OCI-LY1 (cell line): ENCODE data around the gene LRCH4.

Source experiments
- H2AFZ ChIP-seq: fragments of 200-600 bp; sonication (generic), shearing (Covaris generic); 2 replicates; pipeline ENCODE4 v1.6.0; 2014; ENCODE audit warnings: antibody characterized with exemption, mild to moderate bottlenecking, low read length
- H3F3A ChIP-seq: fragments of 200-600 bp; sonication (generic), shearing (Covaris generic); 2 replicates; pipeline ENCODE4 v1.6.0; 2014; ENCODE audit warnings: mild to moderate bottlenecking, antibody characterized with exemption, low read length, moderate library complexity; ENCODE audit not compliant: insufficient read depth
- H3K27ac ChIP-seq: fragments of 200-600 bp; sonication (generic); 2 replicates; pipeline ENCODE4 v1.5.1; 2014; ENCODE audit warnings: low read length, mixed run types, mild to moderate bottlenecking, low read depth; ENCODE audit not compliant: poor library complexity, severe bottlenecking
- H3K27me3 ChIP-seq: fragments of 200-600 bp; sonication (generic); 2 replicates; pipeline ENCODE4 v1.6.0; 2014; ENCODE audit warnings: antibody characterized with exemption, mild to moderate bottlenecking, low read length, moderate library complexity; ENCODE audit not compliant: insufficient read depth
- H3K36me3 ChIP-seq: fragments of 200-600 bp; sonication (generic); 2 replicates; pipeline ENCODE4 v1.6.1; 2014; ENCODE audit warnings: mild to moderate bottlenecking, antibody characterized with exemption, low read length, moderate library complexity, mixed read lengths; ENCODE audit not compliant: insufficient read depth
- H3K4me1 ChIP-seq: fragments of 200-600 bp; sonication (generic); 2 replicates; pipeline ENCODE4 v1.5.1; 2014; ENCODE audit warnings: mild to moderate bottlenecking, low read length, moderate library complexity; ENCODE audit not compliant: insufficient read depth, severe bottlenecking
- H3K4me2 ChIP-seq: fragments of 200-600 bp; sonication (generic), shearing (Covaris generic); 2 replicates; pipeline ENCODE4 v1.6.1; 2014; ENCODE audit warnings: low read length
- H3K4me3 ChIP-seq: fragments of 200-600 bp; sonication (generic); 2 replicates; pipeline ENCODE4 v1.5.1; 2014; ENCODE audit warnings: low read length, low read depth, mild to moderate bottlenecking, mixed read lengths; ENCODE audit not compliant: poor library complexity, severe bottlenecking
- H3K79me2 ChIP-seq: fragments of 200-600 bp; shearing (Covaris generic); 2 replicates; pipeline ENCODE4 v1.6.1; 2016; ENCODE audit warnings: mixed run types, low read length, mixed read lengths; ENCODE audit not compliant: insufficient read depth
- H3K9ac ChIP-seq: fragments of 200-600 bp; sonication (generic), shearing (Covaris generic); 2 replicates; pipeline ENCODE4 v1.6.1; 2014; ENCODE audit warnings: mild to moderate bottlenecking, low read length, mixed read lengths
- H3K9me2 ChIP-seq: fragments of 200-600 bp; sonication (generic), shearing (Covaris generic); 2 replicates; pipeline ENCODE4 v1.6.1; 2014; ENCODE audit warnings: low read depth, mild to moderate bottlenecking, low read length, mixed read lengths
- H3K9me3 ChIP-seq: fragments of 200-600 bp; shearing (Covaris generic); 2 replicates; pipeline ENCODE4 v1.6.1; 2014; ENCODE audit warnings: low read length, mixed read lengths
- H4K20me1 ChIP-seq: fragments of 200-600 bp; sonication (generic), shearing (Covaris generic); 2 replicates; pipeline ENCODE4 v1.6.0; 2016; ENCODE audit warnings: mild to moderate bottlenecking, low read length; ENCODE audit not compliant: insufficient read depth
- EZH2 ChIP-seq: fragments of 200-600 bp; sonication (generic), shearing (Covaris generic); IDR thresholded peaks from 2 replicates; pipeline ENCODE4 v1.8.0; 2017; ENCODE audit warnings: borderline replicate concordance, mixed run types, mild to moderate bottlenecking, antibody characterized with exemption, low read length, moderate library complexity, mixed read lengths
- TF ChIP-seq, protein P1 (sequence below): fragments of 200-600 bp; sonication (generic), shearing (Covaris generic); IDR thresholded peaks from 2 replicates; pipeline ENCODE4 v1.5.1; 2017; ENCODE audit warnings: mild to moderate bottlenecking, antibody characterized with exemption, low read length, moderate library complexity, mixed read lengths

The LRCH4 gene

DNA sequence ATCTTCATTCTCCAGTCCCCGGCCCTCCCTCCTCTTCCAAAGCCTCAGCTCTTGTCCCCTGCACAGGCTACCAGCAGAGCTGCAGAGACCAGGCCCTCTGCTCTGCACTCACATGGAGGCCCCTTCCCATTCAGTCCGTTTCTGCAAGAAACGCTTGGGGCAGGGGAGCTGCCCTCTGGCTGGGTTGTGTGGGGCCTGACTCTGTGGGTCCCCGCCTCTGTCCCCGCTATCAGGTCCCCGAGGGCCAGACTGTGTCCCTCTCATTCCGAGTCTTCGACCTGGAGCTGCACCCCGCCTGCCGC is 17.7 kb upstream of the LRCH4 start:
- Histone ChIP-seq H3K36me3 (no peaks in the 10 kb centered on the region), H3K9me2 (no peaks in the 10 kb centered on the region), H3K4me2 (peak overlapping the region; percentile 72), H3K4me3 (peak overlapping the region; percentile 60), H2AFZ (peak overlapping the region; percentile 65; the same call in 1 of the 2 replicates), H3K27ac (no peak overlapping the region), H3K9me3 (no peaks in the 10 kb centered on the region), H3F3A (no peaks in the 10 kb centered on the region), H3K27me3 (no peaks in the 10 kb centered on the region; the same call in 1 of the 2 replicates), H3K4me1 (peaks cover 16% of the 10 kb centered on the region), H3K9ac (peak overlapping the region; percentile 56; the same call in 1 of the 2 replicates), H4K20me1 (no peaks in the 10 kb centered on the region), H3K79me2 (no peaks in the 10 kb centered on the region)
- no peak for TF ChIP-seq EZH2
- TF ChIP-seq, protein P1, sequence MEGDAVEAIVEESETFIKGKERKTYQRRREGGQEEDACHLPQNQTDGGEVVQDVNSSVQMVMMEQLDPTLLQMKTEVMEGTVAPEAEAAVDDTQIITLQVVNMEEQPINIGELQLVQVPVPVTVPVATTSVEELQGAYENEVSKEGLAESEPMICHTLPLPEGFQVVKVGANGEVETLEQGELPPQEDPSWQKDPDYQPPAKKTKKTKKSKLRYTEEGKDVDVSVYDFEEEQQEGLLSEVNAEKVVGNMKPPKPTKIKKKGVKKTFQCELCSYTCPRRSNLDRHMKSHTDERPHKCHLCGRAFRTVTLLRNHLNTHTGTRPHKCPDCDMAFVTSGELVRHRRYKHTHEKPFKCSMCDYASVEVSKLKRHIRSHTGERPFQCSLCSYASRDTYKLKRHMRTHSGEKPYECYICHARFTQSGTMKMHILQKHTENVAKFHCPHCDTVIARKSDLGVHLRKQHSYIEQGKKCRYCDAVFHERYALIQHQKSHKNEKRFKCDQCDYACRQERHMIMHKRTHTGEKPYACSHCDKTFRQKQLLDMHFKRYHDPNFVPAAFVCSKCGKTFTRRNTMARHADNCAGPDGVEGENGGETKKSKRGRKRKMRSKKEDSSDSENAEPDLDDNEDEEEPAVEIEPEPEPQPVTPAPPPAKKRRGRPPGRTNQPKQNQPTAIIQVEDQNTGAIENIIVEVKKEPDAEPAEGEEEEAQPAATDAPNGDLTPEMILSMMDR = no peak

DNA sequence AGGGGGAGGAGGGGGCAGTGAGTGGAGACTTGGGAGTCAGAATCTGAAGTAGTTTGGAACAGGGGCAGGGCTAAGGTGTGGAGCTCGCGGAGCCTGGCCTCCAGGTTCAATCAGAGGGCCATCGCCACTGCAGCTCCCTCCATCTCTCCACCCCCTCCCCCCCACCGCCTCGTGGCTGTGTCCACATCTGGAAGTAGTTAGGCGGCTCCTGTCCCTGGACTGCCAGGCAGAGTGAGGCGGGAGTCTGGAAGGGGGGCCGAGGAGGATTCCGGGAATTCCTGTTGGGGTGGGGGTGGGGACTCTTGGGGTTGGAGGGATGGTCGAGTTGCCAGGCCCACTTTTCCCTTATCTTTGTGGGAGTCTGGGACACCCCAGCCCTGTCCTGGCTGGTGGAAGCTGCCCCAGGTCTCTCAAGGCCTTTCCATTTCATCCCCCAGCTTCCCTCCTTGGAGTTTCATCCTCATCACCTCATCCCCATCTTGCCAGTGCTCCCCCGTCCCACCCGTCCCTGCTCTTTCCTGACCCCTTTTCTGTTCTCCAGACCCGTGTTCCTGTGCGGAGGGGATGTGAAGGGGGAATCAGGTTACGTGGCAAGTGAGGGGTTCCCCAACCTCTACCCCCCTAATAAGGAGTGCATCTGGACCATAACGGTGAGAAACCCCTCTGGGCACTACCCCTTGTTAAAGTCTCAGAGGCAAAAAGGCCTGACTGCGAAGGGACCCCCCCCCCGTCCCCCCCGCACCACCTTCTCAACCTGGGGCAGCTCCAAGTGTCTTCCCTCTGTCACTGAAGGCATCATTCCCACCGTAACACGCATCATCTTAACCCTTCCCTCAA is 17.2 kb upstream of the LRCH4 start:
- Histone ChIP-seq H3K9me3 (no peaks in the 10 kb centered on the region), H3K36me3 (no peaks in the 10 kb centered on the region), H2AFZ (no peak overlapping the region), H4K20me1 (no peaks in the 10 kb centered on the region), H3K27ac (no peak overlapping the region), H3K4me3 (peak overlapping the region; percentile 60), H3K4me1 (peaks cover 16% of the 10 kb centered on the region), H3K9ac (peak overlapping the region; percentile 56; the same call in 1 of the 2 replicates), H3K9me2 (no peaks in the 10 kb centered on the region), H3K4me2 (peak overlapping the region; percentile 72), H3K27me3 (no peaks in the 10 kb centered on the region; the same call in 1 of the 2 replicates), H3F3A (no peaks in the 10 kb centered on the region), H3K79me2 (no peaks in the 10 kb centered on the region)
- TF ChIP-seq, protein P1 = no peak

DNA sequence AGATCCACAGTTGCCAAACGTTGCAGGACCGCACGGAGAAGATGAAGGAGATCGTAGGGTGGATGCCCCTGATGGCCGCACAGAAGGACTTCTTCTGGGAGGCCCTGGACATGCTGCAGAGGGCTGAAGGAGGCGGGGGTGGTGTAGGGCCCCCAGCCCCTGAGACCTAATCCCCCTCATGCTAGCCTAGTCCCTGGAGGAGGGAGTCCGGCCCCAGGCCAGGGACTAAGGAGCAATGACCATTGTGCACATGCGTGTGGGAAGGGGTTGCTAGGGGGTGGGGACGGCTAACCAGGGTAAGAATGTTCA is 14.8 kb upstream of the LRCH4 start:
- no peak overlapping the region for H3K9ac ChIP-seq
- no peaks in the 10 kb centered on the region for H4K20me1 ChIP-seq
- H3K9me2 ChIP-seq = no peaks in the 10 kb centered on the region
- peaks cover 16% of the 10 kb centered on the region for H3K4me1 ChIP-seq
- H3K27me3 ChIP-seq = no peaks in the 10 kb centered on the region; the same call in 1 of the 2 replicates
- H3K36me3 ChIP-seq = no peaks in the 10 kb centered on the region
- TF ChIP-seq EZH2 = no peak
- TF ChIP-seq, protein P1 = no peak; the same call in 1 of the 2 replicates
- no peak overlapping the region for H3K27ac ChIP-seq
- no peaks in the 10 kb centered on the region for H3F3A ChIP-seq
- H3K9me3 ChIP-seq = no peaks in the 10 kb centered on the region
- no peak overlapping the region for H2AFZ ChIP-seq
- H3K4me3 ChIP-seq = no peak overlapping the region
- H3K4me2 ChIP-seq = no peak overlapping the region
- no peaks in the 10 kb centered on the region for H3K79me2 ChIP-seq
